ENCODE results near the gene FAHD2B.
"Not testable (repeated sequence)": the region's sequence is repeated elsewhere in the genome, so short reads cannot be mapped to it uniquely, and the experiment has no call there.

Gene FAHD2B

GRCh38 chr2:97094772-97095611 is at the start of gene FAHD2B:
FAHD2B (minus strand) TSS chr2:97094882; CDS start chr2:97091706, 3,176 bp downstream.
- not testable (repeated sequence) for DNase-seq (ENCODE audit: low read depth, low spot score); H3K27ac ChIP-seq

DNA sequence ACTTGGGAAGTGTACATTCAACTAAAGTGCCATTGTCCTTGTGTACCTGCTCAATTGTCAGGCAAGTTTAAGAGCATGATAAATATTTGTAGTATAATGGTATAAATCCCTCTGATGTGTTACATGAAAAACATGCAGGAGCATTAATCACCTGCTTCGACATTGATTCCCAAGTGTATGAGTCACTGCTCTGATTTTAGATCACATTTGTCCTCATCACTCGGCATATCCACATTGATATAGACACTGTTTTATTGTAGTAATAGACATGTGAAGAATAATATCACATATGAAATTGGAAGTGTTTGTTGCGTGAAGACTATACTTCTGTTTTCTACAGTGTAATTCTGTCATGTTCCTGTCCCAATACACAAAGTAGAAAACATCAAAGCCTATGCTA is 49.3 kb upstream of the FAHD2B start:
- not testable (repeated sequence) for DNase-seq (ENCODE audit: low read depth, low spot score); H3K27ac ChIP-seq

DNA sequence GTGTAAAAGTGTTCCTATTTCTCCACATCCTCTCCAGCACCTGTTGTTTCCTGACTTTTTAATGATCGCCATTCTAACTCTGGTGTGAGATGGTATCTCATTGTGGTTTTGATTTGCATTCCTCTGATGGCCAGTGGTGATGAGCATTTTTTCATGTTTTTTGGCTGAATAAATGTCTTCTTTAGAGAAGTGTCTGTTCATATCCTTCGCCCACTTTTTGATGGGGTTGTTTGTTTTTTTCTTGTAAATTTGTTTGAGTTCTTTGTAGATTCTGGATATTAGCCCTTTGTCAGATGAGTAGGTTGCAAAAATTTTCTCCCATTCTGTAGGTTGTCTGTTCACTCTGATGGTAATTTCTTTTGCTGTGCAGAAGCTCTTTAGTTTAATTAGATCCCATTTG is 34.4 kb upstream of the FAHD2B start:
- not testable (repeated sequence) for DNase-seq (ENCODE audit: low read depth, low spot score); H3K27ac ChIP-seq

- H3K27ac ChIP-seq, result peak overlapping the region; percentile 78
- DNase-seq (ENCODE audit: low read depth, low spot score), result not testable (repeated sequence)
These were observed 19.2 kb upstream of the FAHD2B start for GRCh38 chr2:97113882-97114255.

- H3K27ac ChIP-seq, result peak within 1 kb of the TSS; percentile 78
- DNase-seq (ENCODE audit: low read depth, low spot score), result peak; percentile 10
These were observed 18.6 kb upstream of the FAHD2B start, which contains the start of gene ANKRD36 for GRCh38 chr2:97113050-97113881. ANKRD36 (plus strand) TSS chr2:97113153; CDS start chr2:97113740, 587 bp downstream.

- H3K27ac ChIP-seq, result peak overlapping the region; percentile 78
- not testable (repeated sequence) for DNase-seq (ENCODE audit: low read depth, low spot score)
These were observed 17.8 kb upstream of the FAHD2B start for GRCh38 chr2:97112320-97113049.

DNA sequence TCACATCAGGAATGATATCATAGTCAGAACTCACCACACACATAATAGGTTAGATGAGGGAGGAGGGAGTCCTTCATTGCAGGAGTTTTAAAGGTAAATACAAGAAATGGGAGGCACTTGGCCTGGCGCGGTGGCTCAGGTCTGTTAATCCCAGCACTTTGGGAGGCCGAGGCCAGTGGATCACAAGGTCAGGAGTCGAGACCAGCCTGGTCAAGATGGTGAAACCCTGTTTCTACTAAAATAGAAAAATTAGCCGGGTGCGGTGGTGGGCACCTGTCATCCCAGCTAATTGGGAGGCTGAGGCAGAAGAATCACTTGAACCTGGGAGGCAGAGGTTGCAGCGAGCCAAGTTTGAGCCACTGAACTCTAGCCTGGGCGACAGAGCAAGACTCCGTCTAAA is 16.6 kb upstream of the FAHD2B start:
- DNase-seq (ENCODE audit: low read depth, low spot score); H3K27ac ChIP-seq: not testable (repeated sequence)

GRCh38 chr2:97106878-97107277 is 12.2 kb upstream of the FAHD2B start:
- not testable (repeated sequence) for DNase-seq (ENCODE audit: low read depth, low spot score); H3K27ac ChIP-seq

GRCh38 chr2:97098786-97099372 is 4.2 kb upstream of the FAHD2B start:
- H3K27ac ChIP-seq; DNase-seq (ENCODE audit: low read depth, low spot score): not testable (repeated sequence)

GRCh38 chr2:97095661-97096060 is 979 bp upstream of the FAHD2B start:
- DNase-seq (ENCODE audit: low read depth, low spot score), result no peak
- H3K27ac ChIP-seq, result no peak overlapping the region

DNA sequence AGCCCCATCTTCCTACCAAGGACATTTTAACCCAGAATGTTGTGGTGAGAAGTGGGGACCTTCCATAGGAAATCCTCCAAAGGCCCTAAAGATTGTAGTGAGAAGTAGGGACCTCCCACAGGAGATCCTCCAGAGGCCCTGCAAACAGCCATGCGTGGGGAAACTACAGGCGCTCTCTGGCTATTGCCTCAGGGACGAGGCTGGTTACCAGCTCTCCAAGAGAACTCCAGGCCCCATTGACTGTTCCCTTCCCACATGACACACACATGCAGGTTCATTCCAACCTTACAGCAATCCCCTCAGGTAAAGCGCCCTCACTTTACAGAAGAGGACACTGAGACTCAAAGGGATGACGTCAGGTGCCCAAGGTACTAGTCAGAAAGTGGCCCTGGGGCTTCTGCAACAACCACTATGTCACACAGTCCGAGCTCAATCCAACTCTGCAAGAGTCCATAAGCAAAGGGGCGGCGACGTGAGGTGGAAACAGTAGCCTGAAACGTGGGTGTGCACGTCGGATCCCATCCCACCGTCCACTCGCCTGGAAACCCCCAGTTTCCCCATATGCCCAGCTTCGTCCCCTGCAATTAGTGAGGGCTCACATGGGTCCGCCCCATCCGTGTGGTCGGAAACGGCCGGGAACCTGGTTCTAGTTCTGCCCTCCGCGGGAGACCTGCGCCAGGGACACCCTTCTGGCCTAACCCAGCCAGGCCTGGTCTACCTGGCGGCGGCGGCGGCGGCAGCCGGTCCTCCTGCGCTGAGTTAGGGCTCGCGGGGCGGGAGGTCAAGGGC is 505 bp downstream of the FAHD2B start:
- not testable (repeated sequence) for H3K27ac ChIP-seq; DNase-seq (ENCODE audit: low read depth, low spot score)

- not testable (repeated sequence) for DNase-seq (ENCODE audit: low read depth, low spot score); H3K27ac ChIP-seq
These were observed 1.7 kb downstream of the FAHD2B start for GRCh38 chr2:97092946-97093345.

GRCh38 chr2:97088706-97089105 is 6.0 kb downstream of the FAHD2B start:
- DNase-seq (ENCODE audit: low read depth, low spot score); H3K27ac ChIP-seq: not testable (repeated sequence)

GRCh38 chr2:97085093-97085492 is 9.6 kb downstream of the FAHD2B start:
- H3K27ac ChIP-seq; DNase-seq (ENCODE audit: low read depth, low spot score): not testable (repeated sequence)

- DNase-seq (ENCODE audit: low read depth, low spot score); H3K27ac ChIP-seq: not testable (repeated sequence)
These were observed 11.2 kb downstream of the FAHD2B start for GRCh38 chr2:97083516-97083915.

DNA sequence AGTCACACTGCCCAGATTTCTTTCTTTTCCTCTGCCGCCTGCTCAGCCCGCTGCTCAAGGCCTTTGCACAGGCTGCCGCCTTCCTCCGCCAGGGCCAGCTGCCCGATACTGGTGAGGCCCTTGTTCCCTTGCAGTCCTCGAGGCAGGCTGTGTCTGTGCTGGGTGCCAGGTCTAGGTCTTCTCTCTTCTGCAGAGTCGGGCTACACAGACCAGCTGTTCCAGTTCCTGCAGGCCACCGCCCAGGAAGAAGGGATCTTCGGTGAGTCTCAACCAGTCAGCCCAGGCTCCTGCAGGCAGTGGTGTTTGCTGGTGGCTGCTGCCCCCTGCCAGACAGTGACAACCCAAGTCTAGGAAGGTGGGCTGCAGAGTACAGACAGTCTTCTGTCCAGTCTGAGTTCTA is 12.5 kb downstream of the FAHD2B start:
- not testable (repeated sequence) for DNase-seq (ENCODE audit: low read depth, low spot score)

DNA sequence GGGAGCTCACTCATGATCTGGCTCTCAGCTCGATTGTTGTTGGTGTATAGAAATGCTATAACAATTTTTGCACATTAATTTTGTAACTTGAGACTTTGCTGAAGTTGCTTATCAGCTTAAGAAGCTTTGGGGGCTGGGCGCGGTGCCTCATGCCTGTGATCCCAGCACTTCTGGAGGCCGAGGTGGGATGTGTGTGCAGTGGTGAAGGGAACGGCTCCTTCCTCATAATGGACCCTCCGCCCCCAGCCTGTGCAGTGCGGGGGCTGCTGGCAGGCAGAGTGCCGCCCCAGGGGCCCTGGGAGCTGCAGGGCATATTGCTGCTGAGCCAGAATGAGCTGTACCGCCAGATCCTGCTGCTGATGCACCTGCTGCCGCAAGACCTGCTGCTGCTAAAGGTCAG is 13.8 kb downstream of the FAHD2B start:
- H3K27ac ChIP-seq; DNase-seq (ENCODE audit: low read depth, low spot score): not testable (repeated sequence)

More for the DNA sequence above, 12.5 kb downstream of the FAHD2B start:
- H3K27ac ChIP-seq, result not testable (repeated sequence)

DNA sequence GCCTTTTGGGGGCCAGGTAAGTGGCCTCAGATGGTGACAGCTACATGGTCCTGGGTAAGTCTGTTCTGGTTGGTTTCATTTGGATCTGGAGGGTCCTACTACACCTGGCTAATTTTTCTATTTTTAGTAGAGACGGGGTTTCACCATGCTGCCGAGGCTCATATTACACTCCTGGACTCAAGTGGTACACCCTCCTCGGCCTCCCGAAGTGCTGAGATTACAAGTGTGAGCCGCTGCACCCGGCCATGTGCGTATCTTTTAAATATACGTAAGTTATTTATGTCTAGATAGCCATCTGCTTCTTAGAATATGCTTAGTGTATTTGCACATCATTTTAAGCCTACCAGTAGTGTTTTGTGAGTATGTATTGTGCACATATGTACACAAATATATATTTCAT is 17.5 kb downstream of the FAHD2B start:
- DNase-seq (ENCODE audit: low read depth, low spot score); H3K27ac ChIP-seq: not testable (repeated sequence)

DNA sequence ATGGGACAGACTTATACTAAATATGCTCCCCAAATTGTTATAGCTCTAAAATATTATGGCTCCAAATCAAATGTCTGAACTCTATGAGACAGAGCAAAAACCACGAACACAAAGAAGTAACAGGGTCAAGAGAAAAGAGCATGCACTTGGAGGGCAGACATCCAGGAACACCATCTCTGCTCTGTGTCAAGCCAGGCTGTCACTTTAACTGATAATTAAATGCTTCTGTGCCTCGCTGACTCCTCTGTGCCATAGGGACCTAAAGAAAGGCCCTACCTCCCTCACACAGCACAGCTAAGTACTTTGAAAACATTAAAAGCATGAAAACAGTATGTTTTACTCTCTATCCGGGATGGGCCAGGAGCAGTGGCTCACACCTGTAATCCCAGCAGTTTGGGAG is 23.8 kb downstream of the FAHD2B start:
- H3K27ac ChIP-seq; DNase-seq (ENCODE audit: low read depth, low spot score): not testable (repeated sequence)

All from epithelial cell of prostate (primary cell).